ENCODE results near the gene IMP4. TPM values are rescaled to one million over a fixed set of nuclear protein-coding genes. Genes with fewer than 3 reads are reported as not detected.

Gene IMP4
- total and polyA plus RNA-seq, 10 of the 15 experiments (the other 5 are each of a cell fraction or from before 2014, with no cell fraction given) = 41.4 to 242 (median 166) TPM

- TF ChIP-seq ZBTB4 (CRISPR knock-in tag; IDR thresholded peaks at IDR 0.05) (no peak), HDGF (IDR thresholded peaks at IDR 0.05) (no peak), ZBED1 (IDR thresholded peaks at IDR 0.05; ENCODE audit: borderline replicate concordance) (no peak), KAT2A (conservative IDR thresholded peaks at IDR 0.05; ENCODE audit: control insufficient read depth, low read depth, low read length) (no peak), NRF1 (conservative IDR thresholded peaks at IDR 0.05; ENCODE audit: low read depth, low read length) (no peak)
These were observed 28.3 kb upstream of the IMP4 start (continued) for GRCh38 chr2:130314377-130314776.

- Histone ChIP-seq H3K79me2 (ENCODE audit: control insufficient read depth, insufficient read depth, low read length) (no peaks in the 10 kb centered on the region), H2AFZ (ENCODE audit: control insufficient read depth, low read depth, low read length) (no peak overlapping the region), H3K4me2 (ENCODE audit: control insufficient read depth, insufficient read depth) (no peak overlapping the region), H3K27me3 (replicated peaks in 1 of 2; ENCODE audit: control insufficient read depth in 2 of 2, insufficient read depth in 2 of 2, low read length in 1 of 2) (no peaks in the 10 kb centered on the region; a peak in 1 of 4 replicates), H4K20me1 (ENCODE audit: control insufficient read depth, insufficient read depth) (no peaks in the 10 kb centered on the region), H3K9me3 (replicated peaks; ENCODE audit: control insufficient read depth, insufficient read depth, low read length) (no peaks in the 10 kb centered on the region), H3K4me1 (ENCODE audit: control insufficient read depth, insufficient read depth, low read length) (no peaks in the 10 kb centered on the region), H3K4me3 (no peak overlapping the region), H3K36me3 (ENCODE audit: control insufficient read depth in 2 of 2, insufficient read depth in 2 of 2, low read length in 1 of 2) (no peaks in the 10 kb centered on the region), H3K9ac (ENCODE audit: control insufficient read depth, insufficient read depth, low read length) (no peak overlapping the region), H3K27ac (ENCODE audit: control insufficient read depth, insufficient read depth) (no peak overlapping the region)
- intact Hi-C loops (cut with micrococcal nuclease; ENCODE audit: unreplicated experiment) = no loop called here
- POLR2A ChIA-PET = interaction anchor here (0.6 kb wide), 1 partner anchor 138 kb away, joined by 3 read pairs; no protein-coding TSS in a partner anchor
- RAD21 ChIA-PET (ENCODE audit: unreplicated experiment) = interaction anchor here (1.3 kb wide), 1 partner anchor 17 kb away, joined by 4 read pairs; no protein-coding TSS in a partner anchor
- no peak for ATAC-seq
- no TSS peak for BruUV-seq (replicated peaks)
- FAIRE-seq = no peak
- SMC1A ChIA-PET (ENCODE audit: uncharacterized antibody, unreplicated experiment) = no interaction called here
- no peak for DNase-seq (ENCODE audit: low read depth, low spot score)
- CTCF ChIA-PET = interaction anchor here (1.6 to 1.7 kb wide), 3 partner anchors 10 to 16 kb away, joined by 3 to 5 read pairs (median 4); no protein-coding TSS in a partner anchor
- in situ Hi-C loops (cut with MboI) = no loop called here
- TF ChIP-seq NFIC (IDR thresholded peaks at IDR 0.05; ENCODE audit: low read depth, low read length) (no peak), NBN (IDR thresholded peaks at IDR 0.05) (no peak), KDM1A (IDR thresholded peaks at IDR 0.05; ENCODE audit: borderline replicate concordance) (no peak), PAX8 (IDR thresholded peaks at IDR 0.05) (no peak), USF1 (IDR thresholded peaks at IDR 0.05; ENCODE audit: borderline replicate concordance, extremely low read length, insufficient read depth, low read depth, low read length) (no peak), HDGF (IDR thresholded peaks at IDR 0.05) (no peak), ATF2 (IDR thresholded peaks at IDR 0.05; ENCODE audit: low read length) (no peak), GATAD2B (conservative IDR thresholded peaks at IDR 0.05; ENCODE audit: low read depth) (no peak), MXI1 (IDR thresholded peaks at IDR 0.05; ENCODE audit: low read depth, low read length) (no peak), IKZF2 (IDR thresholded peaks at IDR 0.05) (no peak), TARDBP (IDR thresholded peaks at IDR 0.05; ENCODE audit: borderline replicate concordance) (no peak), BACH1 (IDR thresholded peaks at IDR 0.05; ENCODE audit: borderline replicate concordance) (no peak)
- WGBS (ENCODE audit: insufficient coverage, insufficient replicate concordance, low lambda C conversion rate, missing lambda C conversion rate) = 0% methylated on average over 1 of the region's 1 CpG
These were observed 26.1 kb upstream of the IMP4 start for GRCh38 chr2:130316596-130316995.

Data from GM12878 (cell line).